ENCODE results near the gene CCL3.
"Not testable (repeated sequence)": the region's sequence is repeated elsewhere in the genome, so short reads cannot be mapped to it uniquely, and the experiment has no call there.

GRCh38 chr17:36099004-36099403 lies 9.1 kb upstream of the CCL3 start:
- not testable (repeated sequence) for TF ChIP-seq CTCF, EP300, POLR2A (IDR thresholded peaks at IDR 0.05)

All from ovary (tissue), 3 donors.